ENCODE data around the gene NAA40.

The NAA40 gene

DNA sequence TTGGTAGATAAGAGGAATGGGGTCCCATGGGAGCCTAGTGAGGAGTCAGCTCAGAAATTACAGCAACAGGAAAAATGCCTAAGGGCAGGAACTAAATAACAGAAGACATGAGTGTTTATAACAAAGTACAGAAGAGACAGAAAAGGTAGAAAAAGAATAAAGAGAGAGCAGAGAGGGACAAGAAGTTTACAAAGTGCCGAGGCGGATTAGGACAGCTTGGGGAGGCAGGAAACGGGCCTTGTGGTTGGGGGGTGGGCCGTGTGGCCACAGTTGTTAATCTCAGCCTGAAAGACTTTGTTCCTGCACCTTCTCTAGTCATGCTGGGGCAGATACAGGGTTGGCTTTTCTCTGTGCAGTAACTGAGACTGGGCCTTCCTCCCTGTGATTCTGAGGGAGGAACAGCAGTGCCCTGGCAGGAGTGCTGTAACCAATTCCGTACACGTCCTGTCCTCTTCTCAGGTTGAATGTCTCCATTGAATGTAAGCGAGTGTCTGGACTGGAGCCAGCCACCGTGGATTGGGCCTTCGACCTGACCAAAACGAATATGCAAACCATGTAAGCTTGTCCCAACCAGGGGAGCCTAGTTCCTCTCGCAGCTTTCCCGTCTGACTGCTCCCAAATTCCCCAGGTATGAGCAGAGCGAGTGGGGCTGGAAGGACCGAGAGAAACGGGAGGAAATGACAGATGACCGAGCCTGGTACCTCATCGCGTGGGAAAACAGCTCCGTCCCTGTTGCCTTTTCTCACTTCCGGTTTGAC lies 13.2 kb downstream of the NAA40 start:
- H3K9me3 ChIP-seq (ENCODE audit: control insufficient read depth, insufficient read depth, low read depth, low read length): no peaks in the 10 kb centered on the region
- H3K4me1 ChIP-seq (ENCODE audit: control insufficient read depth, insufficient read depth, low read length): no peaks in the 10 kb centered on the region
- POLR2A ChIA-PET: interaction anchor here (0.6 to 1.2 kb wide), 2 partner anchors 34 to 99 kb away, joined by 3 read pairs; no protein-coding TSS in a partner anchor
- H3K27ac ChIP-seq (ENCODE audit: extremely low read depth, low read depth, low read length): no peak overlapping the region
- no peak overlapping the region for H3K4me3 ChIP-seq (ENCODE audit: low read depth, low read length)
- no peak for TF ChIP-seq GLI2 (tag by site-specific recombination; IDR thresholded peaks at IDR 0.05; ENCODE audit: borderline replicate concordance, low read depth)
- TF ChIP-seq HOXA7 (CRISPR knock-in tag; IDR thresholded peaks at IDR 0.05; ENCODE audit: borderline replicate concordance): no peak
- TF ChIP-seq ZBTB21 (tag by site-specific recombination; IDR thresholded peaks at IDR 0.05): no peak
- no peak for TF ChIP-seq ZNF169 (tag by site-specific recombination; IDR thresholded peaks at IDR 0.05)
- no peak for TF ChIP-seq ZNF404 (tag by site-specific recombination; IDR thresholded peaks at IDR 0.05)
- TF ChIP-seq MEIS1 (CRISPR knock-in tag; IDR thresholded peaks at IDR 0.05; ENCODE audit: borderline replicate concordance): no peak
- TF ChIP-seq ZNF211 (tag by site-specific recombination; IDR thresholded peaks at IDR 0.05; ENCODE audit: low read depth): no peak
- TF ChIP-seq, protein P1, sequence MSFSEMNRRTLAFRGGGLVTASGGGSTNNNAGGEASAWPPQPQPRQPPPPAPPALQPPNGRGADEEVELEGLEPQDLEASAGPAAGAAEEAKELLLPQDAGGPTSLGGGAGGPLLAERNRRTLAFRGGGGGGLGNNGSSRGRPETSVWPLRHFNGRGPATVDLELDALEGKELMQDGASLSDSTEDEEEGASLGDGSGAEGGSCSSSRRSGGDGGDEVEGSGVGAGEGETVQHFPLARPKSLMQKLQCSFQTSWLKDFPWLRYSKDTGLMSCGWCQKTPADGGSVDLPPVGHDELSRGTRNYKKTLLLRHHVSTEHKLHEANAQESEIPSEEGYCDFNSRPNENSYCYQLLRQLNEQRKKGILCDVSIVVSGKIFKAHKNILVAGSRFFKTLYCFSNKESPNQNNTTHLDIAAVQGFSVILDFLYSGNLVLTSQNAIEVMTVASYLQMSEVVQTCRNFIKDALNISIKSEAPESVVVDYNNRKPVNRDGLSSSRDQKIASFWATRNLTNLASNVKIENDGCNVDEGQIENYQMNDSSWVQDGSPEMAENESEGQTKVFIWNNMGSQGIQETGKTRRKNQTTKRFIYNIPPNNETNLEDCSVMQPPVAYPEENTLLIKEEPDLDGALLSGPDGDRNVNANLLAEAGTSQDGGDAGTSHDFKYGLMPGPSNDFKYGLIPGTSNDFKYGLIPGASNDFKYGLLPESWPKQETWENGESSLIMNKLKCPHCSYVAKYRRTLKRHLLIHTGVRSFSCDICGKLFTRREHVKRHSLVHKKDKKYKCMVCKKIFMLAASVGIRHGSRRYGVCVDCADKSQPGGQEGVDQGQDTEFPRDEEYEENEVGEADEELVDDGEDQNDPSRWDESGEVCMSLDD (tag by site-specific recombination; IDR thresholded peaks at IDR 0.05): no peak
- TF ChIP-seq KLF10 (tag by site-specific recombination; IDR thresholded peaks at IDR 0.05): no peak
- TF ChIP-seq, protein P2, sequence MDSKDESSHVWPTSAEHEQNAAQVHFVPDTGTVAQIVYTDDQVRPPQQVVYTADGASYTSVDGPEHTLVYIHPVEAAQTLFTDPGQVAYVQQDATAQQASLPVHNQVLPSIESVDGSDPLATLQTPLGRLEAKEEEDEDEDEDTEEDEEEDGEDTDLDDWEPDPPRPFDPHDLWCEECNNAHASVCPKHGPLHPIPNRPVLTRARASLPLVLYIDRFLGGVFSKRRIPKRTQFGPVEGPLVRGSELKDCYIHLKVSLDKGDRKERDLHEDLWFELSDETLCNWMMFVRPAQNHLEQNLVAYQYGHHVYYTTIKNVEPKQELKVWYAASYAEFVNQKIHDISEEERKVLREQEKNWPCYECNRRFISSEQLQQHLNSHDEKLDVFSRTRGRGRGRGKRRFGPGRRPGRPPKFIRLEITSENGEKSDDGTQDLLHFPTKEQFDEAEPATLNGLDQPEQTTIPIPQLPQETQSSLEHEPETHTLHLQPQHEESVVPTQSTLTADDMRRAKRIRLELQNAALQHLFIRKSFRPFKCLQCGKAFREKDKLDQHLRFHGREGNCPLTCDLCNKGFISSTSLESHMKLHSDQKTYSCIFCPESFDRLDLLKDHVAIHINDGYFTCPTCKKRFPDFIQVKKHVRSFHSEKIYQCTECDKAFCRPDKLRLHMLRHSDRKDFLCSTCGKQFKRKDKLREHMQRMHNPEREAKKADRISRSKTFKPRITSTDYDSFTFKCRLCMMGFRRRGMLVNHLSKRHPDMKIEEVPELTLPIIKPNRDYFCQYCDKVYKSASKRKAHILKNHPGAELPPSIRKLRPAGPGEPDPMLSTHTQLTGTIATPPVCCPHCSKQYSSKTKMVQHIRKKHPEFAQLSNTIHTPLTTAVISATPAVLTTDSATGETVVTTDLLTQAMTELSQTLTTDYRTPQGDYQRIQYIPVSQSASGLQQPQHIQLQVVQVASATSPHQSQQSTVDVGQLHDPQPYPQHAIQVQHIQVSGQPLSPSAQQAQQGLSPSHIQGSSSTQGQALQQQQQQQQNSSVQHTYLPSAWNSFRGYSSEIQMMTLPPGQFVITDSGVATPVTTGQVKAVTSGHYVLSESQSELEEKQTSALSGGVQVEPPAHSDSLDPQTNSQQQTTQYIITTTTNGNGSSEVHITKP (tag by site-specific recombination; IDR thresholded peaks at IDR 0.05): no peak
- TF ChIP-seq, protein P3, sequence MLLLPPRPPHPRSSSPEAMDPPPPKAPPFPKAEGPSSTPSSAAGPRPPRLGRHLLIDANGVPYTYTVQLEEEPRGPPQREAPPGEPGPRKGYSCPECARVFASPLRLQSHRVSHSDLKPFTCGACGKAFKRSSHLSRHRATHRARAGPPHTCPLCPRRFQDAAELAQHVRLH (tag by site-specific recombination; IDR thresholded peaks at IDR 0.05): no peak
- TF ChIP-seq SCRT1 (tag by site-specific recombination; IDR thresholded peaks at IDR 0.05; ENCODE audit: borderline replicate concordance): no peak
- no peak for TF ChIP-seq SP7 (tag by site-specific recombination; IDR thresholded peaks at IDR 0.05)
- no peak for TF ChIP-seq ZNF548 (tag by site-specific recombination; IDR thresholded peaks at IDR 0.05)
- TF ChIP-seq, protein P4, sequence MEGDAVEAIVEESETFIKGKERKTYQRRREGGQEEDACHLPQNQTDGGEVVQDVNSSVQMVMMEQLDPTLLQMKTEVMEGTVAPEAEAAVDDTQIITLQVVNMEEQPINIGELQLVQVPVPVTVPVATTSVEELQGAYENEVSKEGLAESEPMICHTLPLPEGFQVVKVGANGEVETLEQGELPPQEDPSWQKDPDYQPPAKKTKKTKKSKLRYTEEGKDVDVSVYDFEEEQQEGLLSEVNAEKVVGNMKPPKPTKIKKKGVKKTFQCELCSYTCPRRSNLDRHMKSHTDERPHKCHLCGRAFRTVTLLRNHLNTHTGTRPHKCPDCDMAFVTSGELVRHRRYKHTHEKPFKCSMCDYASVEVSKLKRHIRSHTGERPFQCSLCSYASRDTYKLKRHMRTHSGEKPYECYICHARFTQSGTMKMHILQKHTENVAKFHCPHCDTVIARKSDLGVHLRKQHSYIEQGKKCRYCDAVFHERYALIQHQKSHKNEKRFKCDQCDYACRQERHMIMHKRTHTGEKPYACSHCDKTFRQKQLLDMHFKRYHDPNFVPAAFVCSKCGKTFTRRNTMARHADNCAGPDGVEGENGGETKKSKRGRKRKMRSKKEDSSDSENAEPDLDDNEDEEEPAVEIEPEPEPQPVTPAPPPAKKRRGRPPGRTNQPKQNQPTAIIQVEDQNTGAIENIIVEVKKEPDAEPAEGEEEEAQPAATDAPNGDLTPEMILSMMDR (tag by site-specific recombination; IDR thresholded peaks at IDR 0.05): no peak
- no peak for TF ChIP-seq ZNF837 (tag by site-specific recombination; IDR thresholded peaks at IDR 0.05)
- no peak for TF ChIP-seq ZNF324 (tag by site-specific recombination; IDR thresholded peaks at IDR 0.05)
- TF ChIP-seq ZEB2 (tag by site-specific recombination; IDR thresholded peaks at IDR 0.05): no peak
- no peak for TF ChIP-seq ZBTB48 (tag by site-specific recombination; IDR thresholded peaks at IDR 0.05)
- no peak for TF ChIP-seq ZNF610 (tag by site-specific recombination; IDR thresholded peaks at IDR 0.05; ENCODE audit: borderline replicate concordance)
- CTCF ChIA-PET: interaction anchor here (1.2 to 2.0 kb wide), 4 partner anchors 45 to 198 kb away, joined by 3 to 8 read pairs (median 4); no protein-coding TSS in a partner anchor
- peaks cover 4 to 85% of the 10 kb centered on the region in 2 experiments; a peak in 2 of 3 replicates for H3K36me3 ChIP-seq (ENCODE audit: control insufficient read depth in 2 of 2, insufficient read depth in 1 of 2, low read length in 2 of 2)

Data from HEK293 (cell line).